Activated naive CD8-positive, alpha-beta T cell treated with anti-CD3 and anti-CD28 coated beads, Interleukin-2, amount 50 U/mL, for 24 hours (primary cell): Measurements from ENCODE around the gene ATAD3C.
"Not testable (repeated sequence)": the region's sequence is repeated elsewhere in the genome, so short reads cannot be mapped to it uniquely, and the experiment has no call there.

Experiments
- ATAC-seq: fragments of 150-1000 bp; cut with Tn5 transposase; one replicate; pipeline ENCODE4 v1.10.0; 2021
- DNase-seq: peaks from one replicate; pipeline ENCODE4 v3.0.0; 2021
- H3K27ac Mint-ChIP-seq: one replicate; pipeline ENCODE4 v1.8.0; 2021; ENCODE audit warnings: mild to moderate bottlenecking, mixed read lengths
- H3K27me3 Mint-ChIP-seq: one replicate; pipeline ENCODE4 v1.8.0; 2021; ENCODE audit warnings: mixed read lengths
- H3K36me3 Mint-ChIP-seq: one replicate; pipeline ENCODE4 v1.8.0; 2021; ENCODE audit warnings: low read depth, mixed read lengths
- H3K4me1 Mint-ChIP-seq: one replicate; pipeline ENCODE4 v1.8.0; 2021; ENCODE audit warnings: mixed read lengths
- H3K4me3 Mint-ChIP-seq: one replicate; pipeline ENCODE4 v1.8.0; 2021; ENCODE audit warnings: mild to moderate bottlenecking, moderate library complexity, mixed read lengths
- H3K9me3 Mint-ChIP-seq: one replicate; pipeline ENCODE4 v1.8.0; 2021; ENCODE audit warnings: mixed read lengths

Gene ATAD3C, protein sequence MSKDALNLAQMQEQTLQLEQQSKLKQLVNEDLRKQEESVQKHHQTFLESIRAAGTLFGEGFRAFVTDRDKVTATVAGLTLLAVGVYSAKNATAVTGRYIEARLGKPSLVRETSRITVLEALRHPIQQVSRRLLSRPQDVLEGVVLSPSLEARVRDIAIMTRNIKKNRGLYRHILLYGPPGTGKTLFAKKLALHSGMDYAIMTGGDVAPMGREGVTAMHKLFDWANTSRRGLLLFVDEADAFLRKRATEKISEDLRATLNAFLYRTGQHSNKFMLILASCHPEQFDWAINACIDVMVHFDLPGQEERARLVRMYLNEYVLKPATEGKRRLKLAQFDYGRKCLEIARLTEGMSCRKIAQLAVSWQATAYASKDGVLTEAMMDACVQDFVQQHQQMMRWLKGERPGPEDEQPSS

DNA sequence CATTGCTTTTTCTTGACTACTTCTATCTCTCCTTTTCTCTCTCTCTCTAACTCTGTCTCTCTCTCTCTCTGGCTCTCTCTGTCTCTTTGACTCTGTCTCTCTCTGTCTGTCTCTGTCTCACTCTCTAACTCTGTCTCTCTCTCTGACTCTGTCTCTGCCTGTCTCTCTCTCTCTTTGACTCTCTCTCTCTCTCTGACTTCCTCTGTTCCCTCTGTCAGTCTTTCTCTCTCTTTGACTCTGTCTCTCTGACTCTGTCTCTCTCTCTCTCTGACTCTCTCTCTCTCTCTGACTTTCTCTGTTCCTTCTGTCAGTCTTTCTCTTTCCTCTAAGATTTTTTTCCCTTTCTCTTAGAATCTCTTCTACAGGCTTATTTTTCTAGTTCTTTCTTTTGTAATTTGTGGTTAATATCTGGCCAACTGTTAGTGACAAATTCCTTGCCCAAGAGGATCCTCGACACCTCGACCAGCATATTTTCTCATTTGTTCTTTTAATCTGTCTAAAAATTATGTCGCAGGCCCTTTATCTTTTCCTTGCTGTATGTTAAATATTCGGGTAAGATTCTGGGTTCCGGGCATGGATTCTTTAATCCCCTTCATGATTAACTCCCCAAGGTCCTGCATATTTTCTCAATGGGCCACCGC lies at the start of gene ATAD3C:
Gene ATAD3C (plus strand): TSS at position 591 of the 641 bp plus-strand sequence. CDS start 995 bp downstream, outside the sequence.
- H3K4me3 Mint-ChIP-seq, result no peak within 1 kb of the TSS
- no peaks in the 10 kb centered on the region for H3K4me1 Mint-ChIP-seq
- H3K36me3 Mint-ChIP-seq, result no peaks in the 10 kb centered on the region
- H3K27me3 Mint-ChIP-seq, result no peaks in the 10 kb centered on the region
- H3K27ac Mint-ChIP-seq, result no peak within 1 kb of the TSS
- no peaks in the 10 kb centered on the region for H3K9me3 Mint-ChIP-seq
- DNase-seq (no peak), ATAC-seq (no peak)

DNA sequence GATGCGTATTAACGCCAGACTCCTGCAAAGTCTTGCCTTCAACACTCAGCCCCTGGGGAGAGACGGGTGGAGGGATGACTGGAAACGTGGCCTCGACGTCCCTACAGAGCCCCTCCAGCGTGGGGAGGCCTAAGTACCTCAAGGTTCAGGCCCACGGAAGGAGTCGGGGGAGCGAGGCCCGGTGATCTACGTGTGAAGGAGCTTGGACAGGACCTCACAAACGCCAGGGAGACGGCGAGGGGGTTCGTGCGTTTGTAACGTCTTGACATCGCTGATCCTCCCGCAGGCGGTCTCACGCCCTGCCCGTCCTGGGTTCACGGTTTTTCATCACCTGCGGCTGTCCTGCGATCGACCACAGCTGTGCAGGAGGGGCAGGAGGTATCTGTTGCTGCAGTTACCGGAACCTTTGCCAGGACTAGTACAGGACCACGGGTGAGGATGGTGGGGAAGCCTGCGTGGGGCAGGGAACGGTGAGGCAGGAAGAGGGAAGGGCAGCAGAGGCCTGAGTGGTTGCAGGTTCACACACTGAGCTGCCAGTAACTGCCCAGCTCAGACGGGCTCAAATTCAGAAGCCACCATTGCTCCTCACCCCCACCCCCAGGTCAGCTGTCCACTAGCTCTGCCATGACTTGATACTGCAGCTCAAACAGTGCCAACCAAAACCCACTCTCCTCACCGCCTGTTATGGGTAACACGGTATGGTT lies 49.5 kb upstream of the ATAD3C start:
- Mint-ChIP-seq H3K36me3 (peaks cover 68% of the 10 kb centered on the region), H3K4me3 (peak overlapping the region; percentile 95), H3K27ac (peak overlapping the region; percentile 89), H3K9me3 (no peaks in the 10 kb centered on the region), H3K27me3 (no peaks in the 10 kb centered on the region), H3K4me1 (peaks cover 58% of the 10 kb centered on the region)
- ATAC-seq, result no peak
- peak; percentile 35 for DNase-seq

DNA sequence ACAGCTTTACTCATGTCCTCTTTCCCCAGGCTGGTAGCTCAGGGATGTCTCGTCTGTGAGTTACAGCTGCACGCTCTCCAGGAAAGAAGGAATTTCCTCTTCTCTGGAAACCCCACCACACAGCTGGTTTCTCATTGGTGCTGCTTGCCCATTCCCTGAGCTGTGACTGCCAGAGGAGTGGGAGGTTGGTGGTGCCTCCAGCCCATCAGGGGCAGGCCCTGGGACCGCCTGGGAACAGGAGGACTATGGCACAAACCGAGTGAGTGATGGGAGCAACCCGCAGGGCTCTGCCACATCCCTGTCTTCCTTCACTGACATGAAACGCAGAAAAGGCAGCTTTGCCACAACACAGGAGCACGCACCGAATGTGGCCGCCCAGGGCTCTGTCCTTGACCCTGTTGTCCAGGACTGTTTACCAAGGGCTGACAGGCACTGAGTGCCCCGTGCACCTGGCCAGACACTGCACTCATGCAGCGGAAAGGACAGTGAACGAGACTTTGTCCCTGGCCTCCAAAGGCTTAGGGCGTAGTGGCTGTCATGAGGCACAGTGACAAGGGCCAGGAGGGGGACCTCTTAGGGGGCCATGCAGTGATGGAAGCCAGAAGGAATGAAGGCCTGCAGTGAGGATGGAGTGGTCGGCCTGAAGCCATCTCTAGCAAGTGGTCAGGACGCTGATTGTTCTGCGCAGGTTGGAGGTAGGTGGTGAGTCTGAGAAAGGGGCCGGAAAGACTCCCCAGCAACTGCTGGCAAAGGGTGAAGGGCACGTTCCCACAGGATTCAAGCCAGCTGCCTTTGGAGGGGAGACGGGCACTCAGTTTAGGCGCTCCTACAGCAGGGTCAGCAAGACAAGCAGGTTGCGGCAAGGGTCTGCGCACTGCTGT lies 48.7 kb upstream of the ATAD3C start:
- ATAC-seq, result no peak
- Mint-ChIP-seq H3K27me3 (no peaks in the 10 kb centered on the region), H3K9me3 (no peaks in the 10 kb centered on the region), H3K36me3 (peaks cover 68% of the 10 kb centered on the region), H3K4me3 (peak overlapping the region; percentile 95), H3K27ac (peak overlapping the region; percentile 89), H3K4me1 (peaks cover 60% of the 10 kb centered on the region)
- no peak for DNase-seq

DNA sequence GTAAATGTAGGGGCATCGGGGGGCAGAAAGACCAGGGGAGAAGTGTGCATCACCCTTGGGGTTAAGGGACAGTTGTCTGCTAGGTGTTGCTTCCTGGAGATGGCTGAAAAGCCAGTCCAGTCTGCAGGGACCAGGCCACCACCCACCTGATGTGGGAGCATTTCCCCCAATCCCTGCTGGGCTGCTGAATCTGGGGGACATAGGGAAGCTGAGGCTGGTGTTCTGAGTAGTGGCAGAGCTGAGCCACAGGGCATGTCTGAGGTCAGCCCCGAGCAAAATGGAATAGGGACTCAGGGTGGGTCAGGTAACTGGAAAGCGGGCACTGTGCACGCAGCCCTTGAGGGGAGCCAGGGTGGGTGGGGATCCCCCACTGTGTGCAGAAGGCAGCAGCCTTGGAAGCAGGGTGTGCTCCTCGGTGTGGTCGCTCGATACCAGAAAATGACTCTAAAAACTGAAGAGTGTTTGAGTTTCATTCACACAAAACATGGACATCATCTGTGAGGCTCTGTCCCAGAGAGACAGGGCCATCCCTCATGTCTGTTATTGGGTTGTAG lies 48.0 kb upstream of the ATAD3C start:
- ATAC-seq (no peak), DNase-seq (no peak)
- peak overlapping the region; percentile 95 for H3K4me3 Mint-ChIP-seq
- H3K27ac Mint-ChIP-seq, result peak overlapping the region; percentile 80
- no peaks in the 10 kb centered on the region for H3K9me3 Mint-ChIP-seq
- H3K36me3 Mint-ChIP-seq, result peaks cover 74% of the 10 kb centered on the region
- H3K4me1 Mint-ChIP-seq, result peaks cover 65% of the 10 kb centered on the region
- no peaks in the 10 kb centered on the region for H3K27me3 Mint-ChIP-seq

DNA sequence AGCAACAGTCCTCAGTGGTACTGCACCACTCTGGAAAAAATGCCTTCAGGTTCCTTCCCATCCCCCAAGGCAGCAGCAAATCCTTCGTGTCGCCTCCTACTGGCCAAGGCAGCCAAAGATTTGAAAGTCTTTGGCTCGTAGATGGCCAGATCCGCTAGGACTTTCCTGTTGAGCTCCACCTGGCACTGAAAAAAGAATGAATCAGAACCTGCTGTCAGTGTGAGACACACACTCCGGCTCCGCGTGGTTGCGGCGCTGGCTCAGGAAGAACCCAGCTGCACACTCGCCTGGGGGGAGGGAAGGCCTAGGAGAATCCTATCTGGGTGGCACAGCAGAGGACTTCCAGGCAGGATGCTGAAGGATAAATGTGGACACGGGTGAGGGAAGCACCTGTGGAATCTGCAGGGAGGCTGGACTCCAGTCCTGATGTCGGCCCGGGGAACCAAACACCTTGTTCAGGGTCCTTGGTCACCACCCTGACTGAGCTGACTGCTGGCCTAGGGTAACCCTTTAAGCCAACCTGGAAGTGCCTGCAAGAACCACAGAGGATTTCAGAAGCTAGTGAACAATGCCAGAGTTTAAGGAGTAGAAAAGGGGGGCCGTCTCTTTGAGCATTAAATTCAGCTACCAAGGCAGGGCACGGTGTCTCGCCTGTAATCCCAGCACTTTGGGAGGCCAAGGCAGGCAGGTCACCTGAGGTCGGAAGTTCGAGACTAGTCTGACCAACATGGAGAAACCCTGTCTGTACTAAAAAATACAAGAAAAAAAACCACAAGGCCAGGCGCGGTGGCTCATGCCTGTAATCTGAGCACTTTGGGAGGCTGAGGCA lies 47.2 kb upstream of the ATAD3C start:
- Mint-ChIP-seq H3K27me3 (no peaks in the 10 kb centered on the region), H3K9me3 (no peaks in the 10 kb centered on the region), H3K36me3 (peaks cover 74% of the 10 kb centered on the region), H3K27ac (peak overlapping the region; percentile 80), H3K4me1 (peaks cover 66% of the 10 kb centered on the region), H3K4me3 (peak overlapping the region; percentile 95)
- DNase-seq (peak; percentile 60), ATAC-seq (no peak)

DNA sequence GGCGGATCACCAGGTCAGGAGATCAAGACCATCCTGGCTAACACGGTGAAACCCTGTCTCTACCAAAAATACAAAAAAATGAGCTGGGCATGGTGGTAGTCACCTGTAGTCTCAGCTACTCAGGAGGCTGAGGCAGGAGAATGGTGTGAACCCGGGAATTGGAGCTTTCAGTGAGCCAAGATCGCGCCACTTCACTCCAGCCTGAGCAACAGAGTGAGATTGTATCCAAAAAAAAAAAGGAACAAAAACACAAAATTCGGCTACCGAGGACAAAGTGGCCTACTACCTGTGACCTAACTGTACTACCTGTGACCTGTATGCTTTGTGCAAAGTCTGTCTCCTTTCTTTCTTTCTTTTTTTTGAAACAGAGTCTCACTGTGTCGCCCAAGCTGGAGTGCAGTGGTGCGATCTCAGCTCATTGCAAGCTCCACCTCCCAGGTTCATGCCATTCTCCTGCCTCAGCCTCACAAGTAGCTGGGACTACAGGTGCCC lies 46.5 kb upstream of the ATAD3C start:
- H3K27me3 Mint-ChIP-seq, DNase-seq, H3K9me3 Mint-ChIP-seq, H3K4me3 Mint-ChIP-seq, ATAC-seq: not testable (repeated sequence)
- Mint-ChIP-seq H3K27ac (peak overlapping the region; percentile 77), H3K4me1 (peaks cover 59% of the 10 kb centered on the region), H3K36me3 (peaks cover 72% of the 10 kb centered on the region)

DNA sequence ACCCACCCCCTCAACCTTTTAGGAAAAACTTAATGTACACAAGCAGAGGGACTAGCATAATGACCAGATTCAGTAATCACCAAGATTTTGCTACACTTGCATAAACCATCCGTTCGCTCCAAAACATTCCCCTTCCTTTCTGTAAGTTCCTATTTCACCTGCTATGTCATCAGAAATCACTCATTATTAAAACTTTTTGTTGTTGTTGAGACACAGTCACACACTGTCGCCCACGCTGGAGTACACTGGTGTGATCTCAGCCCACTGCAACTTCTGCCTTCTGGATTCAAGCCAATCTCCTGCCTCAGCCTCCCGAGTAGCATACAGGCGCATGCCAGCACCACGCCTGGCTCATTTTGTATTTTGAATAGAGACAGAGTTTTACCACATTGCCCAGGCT lies 45.8 kb upstream of the ATAD3C start:
- no peaks in the 10 kb centered on the region for H3K27me3 Mint-ChIP-seq
- H3K4me3 Mint-ChIP-seq, result peak overlapping the region; percentile 16
- H3K9me3 Mint-ChIP-seq, result no peaks in the 10 kb centered on the region
- H3K4me1 Mint-ChIP-seq, result peaks cover 60% of the 10 kb centered on the region
- H3K36me3 Mint-ChIP-seq, result peaks cover 71% of the 10 kb centered on the region
- DNase-seq (no peak), ATAC-seq (no peak)
- peak overlapping the region; percentile 77 for H3K27ac Mint-ChIP-seq

DNA sequence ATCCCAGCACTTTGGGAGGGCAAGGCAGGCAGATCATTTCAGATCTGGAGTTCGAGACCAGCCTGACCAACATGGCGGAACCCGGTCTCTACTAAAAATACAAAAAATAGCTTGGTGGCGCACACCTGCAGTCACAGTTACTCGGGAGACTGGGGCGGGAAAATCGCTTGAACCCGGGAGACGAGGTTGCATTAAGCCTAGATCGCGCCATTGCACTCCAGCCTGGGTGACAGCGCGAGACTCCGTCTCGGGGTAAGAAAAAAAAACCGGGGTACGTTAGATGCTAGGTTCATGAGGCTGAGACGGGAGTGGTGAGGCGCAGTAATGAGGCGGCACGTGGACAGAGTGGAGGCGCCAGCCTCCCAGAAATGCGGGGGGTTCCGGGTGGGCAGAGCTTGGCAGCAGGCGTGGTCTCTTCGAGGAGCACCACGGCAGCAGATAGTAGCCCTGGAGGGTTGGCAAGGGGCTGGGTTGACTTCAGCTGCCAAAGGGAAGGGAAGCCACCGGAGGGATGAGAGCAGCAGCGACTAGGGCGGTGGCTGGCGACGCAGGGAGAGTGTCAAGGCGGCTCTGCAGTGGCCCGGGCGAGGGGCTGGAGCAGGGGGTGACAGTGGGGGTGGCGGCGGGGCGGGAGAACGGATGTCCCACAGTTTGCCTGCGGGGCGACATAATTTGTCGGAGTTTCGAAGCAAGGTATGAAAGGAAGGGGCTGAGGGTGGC lies 43.2 kb upstream of the ATAD3C start:
- ATAC-seq (peak; percentile 5), DNase-seq (no peak)
- Mint-ChIP-seq H3K27ac (peak overlapping the region; percentile 95), H3K4me3 (peak overlapping the region; percentile 94), H3K9me3 (no peaks in the 10 kb centered on the region), H3K27me3 (no peaks in the 10 kb centered on the region), H3K36me3 (peaks cover 63% of the 10 kb centered on the region), H3K4me1 (peaks cover 57% of the 10 kb centered on the region)

DNA sequence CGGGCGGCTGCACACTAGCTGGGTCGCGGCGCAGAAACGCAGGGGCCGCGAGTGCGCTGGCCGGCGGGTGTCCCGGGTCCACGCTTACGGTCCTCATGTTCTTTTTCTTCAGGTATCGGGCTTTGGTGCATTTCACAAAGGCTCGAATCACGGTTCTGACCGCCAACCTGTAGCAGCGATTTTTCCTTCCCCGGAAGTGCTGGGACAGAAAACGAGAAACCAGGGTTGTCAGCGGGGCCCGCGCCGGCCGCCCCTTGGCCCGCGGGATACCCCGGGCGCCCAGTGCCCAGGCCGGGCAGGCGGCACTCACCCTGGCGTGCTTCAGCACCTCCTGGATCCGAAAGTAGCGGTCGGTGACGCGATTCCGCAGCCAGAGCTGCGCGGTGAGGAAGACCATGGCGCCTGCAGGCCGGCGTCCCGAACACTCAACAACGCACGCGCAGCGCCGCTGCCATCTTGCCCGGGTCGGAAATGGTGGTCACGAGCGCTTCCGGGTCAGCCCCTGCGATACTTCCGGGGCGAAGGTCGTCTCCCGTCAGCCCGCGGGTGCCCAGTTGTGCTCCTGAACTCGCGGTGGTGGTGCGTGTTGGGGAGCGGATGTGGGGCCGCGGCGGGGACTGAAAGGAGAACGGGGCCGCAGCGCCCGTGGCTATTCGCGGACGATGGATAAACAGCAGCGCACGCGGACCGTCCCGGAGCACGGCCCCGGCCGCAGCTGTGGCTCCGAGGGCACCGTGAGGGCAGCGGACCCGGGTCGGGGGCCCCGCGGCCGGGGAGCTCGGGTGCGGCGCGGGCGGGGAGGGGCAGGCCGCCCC lies 42.5 kb upstream of the ATAD3C start, which contains the start of gene MRPL20:
Gene MRPL20 (minus strand): TSS at position 473 of the 815 bp plus-strand sequence. CDS start 76 bp downstream, at position 397.
- H3K36me3 Mint-ChIP-seq, result peaks cover 56% of the 10 kb centered on the region
- peaks cover 49% of the 10 kb centered on the region for H3K4me1 Mint-ChIP-seq
- no peaks in the 10 kb centered on the region for H3K27me3 Mint-ChIP-seq

DNA sequence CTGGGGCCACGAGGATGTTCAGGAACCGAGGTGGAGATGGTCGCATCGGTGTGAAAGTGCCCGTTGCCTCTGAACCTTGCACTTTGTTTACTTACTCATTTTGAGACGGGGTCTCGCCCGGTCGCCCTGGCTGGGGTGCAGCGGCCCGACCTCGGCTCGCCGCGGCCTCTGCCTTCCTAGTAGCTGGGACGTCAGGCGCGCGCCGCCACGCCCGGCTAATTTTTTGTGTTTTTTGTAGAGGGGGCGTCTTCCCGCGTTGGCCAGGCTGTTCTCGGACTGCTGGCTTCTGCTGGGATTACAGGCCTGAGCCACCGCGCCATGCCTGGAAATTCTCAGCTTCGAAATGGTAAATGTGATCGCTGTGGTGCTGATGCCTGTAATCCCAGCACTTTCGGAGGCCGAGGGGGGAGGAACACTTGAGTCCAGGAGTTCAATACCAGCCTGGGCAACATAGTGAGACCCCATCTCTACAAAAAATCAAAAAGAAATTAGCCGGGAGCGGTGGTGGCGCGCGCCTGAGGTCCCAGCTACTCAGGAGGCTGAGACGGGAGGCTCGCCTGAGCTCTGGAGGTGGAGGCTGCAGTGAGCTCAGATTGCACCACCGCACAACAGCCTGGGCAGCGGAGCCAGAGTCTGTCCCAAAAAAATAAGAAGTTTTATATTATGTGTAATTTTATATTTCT lies 41.7 kb upstream of the ATAD3C start:
- peak overlapping the region; percentile 95 for H3K27ac Mint-ChIP-seq
- ATAC-seq, result peak; percentile 4
- peak; percentile 32 for DNase-seq
- no peaks in the 10 kb centered on the region for H3K9me3 Mint-ChIP-seq
- no peaks in the 10 kb centered on the region for H3K27me3 Mint-ChIP-seq
- peak overlapping the region; percentile 94 for H3K4me3 Mint-ChIP-seq
- peaks cover 45% of the 10 kb centered on the region for H3K4me1 Mint-ChIP-seq
- H3K36me3 Mint-ChIP-seq, result peaks cover 50% of the 10 kb centered on the region

More for the DNA sequence above, 42.5 kb upstream of the ATAD3C start, which contains the start of gene MRPL20:
- peak within 1 kb of the TSS; percentile 94 for H3K4me3 Mint-ChIP-seq
- H3K27ac Mint-ChIP-seq, result peak within 1 kb of the TSS; percentile 95
- ATAC-seq (peak; percentile 95), DNase-seq (peak; percentile 97)
- no peaks in the 10 kb centered on the region for H3K9me3 Mint-ChIP-seq

DNA sequence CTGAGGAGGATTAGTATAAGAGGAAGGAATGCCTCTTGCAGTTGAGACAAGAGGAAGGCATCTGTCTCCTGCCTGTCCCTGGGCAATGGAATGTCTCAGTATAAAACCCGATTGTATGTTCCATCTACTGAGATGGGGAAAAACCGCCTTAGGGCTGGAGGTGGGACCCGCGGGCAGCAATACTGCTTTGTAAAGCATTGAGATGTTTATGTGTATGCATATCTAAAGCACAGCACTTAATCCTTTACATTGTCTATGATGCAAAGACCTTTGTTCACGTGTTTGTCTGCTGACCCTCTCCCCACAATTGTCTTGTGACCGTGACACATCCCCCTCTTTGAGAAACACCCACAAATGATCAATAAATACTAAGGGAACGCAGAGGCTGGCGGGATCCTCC lies 39.3 kb upstream of the ATAD3C start:
- Mint-ChIP-seq H3K4me1 (peaks cover 31% of the 10 kb centered on the region), H3K36me3 (peaks cover 31% of the 10 kb centered on the region)
- not testable (repeated sequence) for H3K4me3 Mint-ChIP-seq, ATAC-seq, H3K27ac Mint-ChIP-seq, H3K9me3 Mint-ChIP-seq, DNase-seq, H3K27me3 Mint-ChIP-seq
